D721Med (cell line): ENCODE data around the gene CA10.

Experiments
- DNase-seq: peaks from one replicate; pipeline ENCODE4 v3.0.0; 2011; ENCODE audit warnings: low spot score; ENCODE audit not compliant: insufficient read length
- FAIRE-seq: peaks from 2 replicates; lab custom pipeline; 2011; peaks lifted over from hg19 to GRCh38; lab: Jason Lieb, UNC
- CTCF ChIP-seq: IDR thresholded peaks from 2 replicates; pipeline ENCODE4 v1.5.1; 2012; ENCODE audit warnings: mild to moderate bottlenecking, control low read depth; ENCODE audit not compliant: insufficient read depth; ENCODE audit errors: missing control alignments

Gene CA10

GRCh38 chr17:51763058-51763457, 395.5 kb downstream of the CA10 start:
- DNase-seq = no peak
- no peak for FAIRE-seq
- TF ChIP-seq CTCF = no peak

GRCh38 chr17:51761105-51761504, 397.4 kb downstream of the CA10 start:
- DNase-seq = no peak
- no peak for FAIRE-seq
- TF ChIP-seq CTCF = no peak

GRCh38 chr17:51759260-51759659, 399.3 kb downstream of the CA10 start:
- TF ChIP-seq CTCF = no peak
- FAIRE-seq = no peak
- no peak for DNase-seq

- DNase-seq = no peak
- FAIRE-seq = no peak
- no peak for TF ChIP-seq CTCF
These were observed 407.4 kb downstream of the CA10 start for GRCh38 chr17:51751072-51751471.

GRCh38 chr17:51748749-51749604, 409.5 kb downstream of the CA10 start:
- no peak for TF ChIP-seq CTCF
- no peak for FAIRE-seq
- DNase-seq = no peak

GRCh38 chr17:51746421-51746820, 412.1 kb downstream of the CA10 start:
- DNase-seq (no peak), FAIRE-seq (no peak)
- TF ChIP-seq CTCF = no peak

GRCh38 chr17:51745993-51746392, 412.5 kb downstream of the CA10 start:
- FAIRE-seq (no peak), DNase-seq (no peak)
- no peak for TF ChIP-seq CTCF
